HG02571 (cell line): Measurements from ENCODE around the gene PAPSS2.

Experiments used
- ATAC-seq: cut with Tn5 transposase; IDR thresholded peaks from one replicate; pipeline ENCODE4 v1.9.1; 2021; ENCODE audit warnings: mild to moderate bottlenecking, moderate library complexity; ENCODE audit not compliant: unreplicated experiment

PAPSS2 gene

GRCh38 chr10:87669752-87670151 lies 10.1 kb downstream of the PAPSS2 start:
- no peak for ATAC-seq

- ATAC-seq, result no peak
Measured at GRCh38 chr10:87670586-87670985, 10.9 kb downstream of the PAPSS2 start.

- ATAC-seq, result no peak
Measured at GRCh38 chr10:87671139-87671815, 11.6 kb downstream of the PAPSS2 start.

- ATAC-seq, result no peak
Measured at GRCh38 chr10:87672551-87672950, 12.9 kb downstream of the PAPSS2 start.

- no peak for ATAC-seq
Measured at GRCh38 chr10:87674943-87675342, 15.3 kb downstream of the PAPSS2 start.

GRCh38 chr10:87675396-87676376 lies 16.0 kb downstream of the PAPSS2 start:
- ATAC-seq, result no peak

GRCh38 chr10:87677595-87677994 lies 17.9 kb downstream of the PAPSS2 start:
- ATAC-seq, result no peak

- ATAC-seq, result no peak
Measured at GRCh38 chr10:87678302-87678701, 18.6 kb downstream of the PAPSS2 start.

- no peak for ATAC-seq
Measured at GRCh38 chr10:87683356-87683755, 23.7 kb downstream of the PAPSS2 start.

- ATAC-seq, result no peak
Measured at GRCh38 chr10:87684001-87684638, 24.4 kb downstream of the PAPSS2 start.

GRCh38 chr10:87685832-87686574 lies 26.3 kb downstream of the PAPSS2 start:
- no peak for ATAC-seq

- no peak for ATAC-seq
Measured at GRCh38 chr10:87691506-87692070, 31.9 kb downstream of the PAPSS2 start.

GRCh38 chr10:87692956-87693484 lies 33.3 kb downstream of the PAPSS2 start:
- no peak for ATAC-seq

GRCh38 chr10:87694011-87694794 lies 34.5 kb downstream of the PAPSS2 start:
- ATAC-seq, result no peak

GRCh38 chr10:87695074-87695473 lies 35.4 kb downstream of the PAPSS2 start:
- ATAC-seq, result no peak

GRCh38 chr10:87696922-87697745 lies 37.5 kb downstream of the PAPSS2 start:
- no peak for ATAC-seq

- ATAC-seq, result no peak
Measured at GRCh38 chr10:87700031-87700796, 40.5 kb downstream of the PAPSS2 start.
